GM19351 (cell line): Measurements from ENCODE around the gene DOCK7.
A peak's percentile ranks its signal among the peaks of the same experiment; 100 is the strongest.
"Not testable (repeated sequence)": the region's sequence is repeated elsewhere in the genome, so short reads cannot be mapped to it uniquely, and the experiment has no call there.

Source experiments
- ATAC-seq: cut with Tn5 transposase; IDR thresholded peaks from one replicate; pipeline ENCODE4 v1.9.1; 2021; ENCODE audit warnings: mild to moderate bottlenecking, moderate library complexity; ENCODE audit not compliant: unreplicated experiment

DOCK7 gene

GRCh38 chr1:62621907-62622306 is 66.3 kb downstream of the DOCK7 start:
- ATAC-seq: peak; percentile 99

DNA sequence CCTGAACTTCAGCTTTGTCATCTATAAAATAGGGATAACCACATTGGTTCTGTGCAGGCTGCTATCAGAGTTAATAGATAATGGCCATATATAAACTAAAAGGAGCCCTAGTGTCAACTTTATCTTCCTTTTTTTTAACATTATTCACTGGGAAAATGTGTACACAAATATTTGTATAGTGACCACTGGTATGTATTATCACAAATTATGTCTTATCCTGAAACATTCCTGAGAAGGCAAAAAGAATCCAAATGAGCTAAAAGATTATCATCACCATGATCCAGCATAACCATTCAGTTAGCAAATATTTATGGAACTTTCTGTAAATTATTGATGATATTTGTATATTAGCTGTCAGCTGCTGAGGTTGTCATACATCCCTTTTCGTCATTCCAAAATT is 74.3 kb downstream of the DOCK7 start:
- peak; percentile 12 for ATAC-seq

GRCh38 chr1:62613325-62613727 is 74.9 kb downstream of the DOCK7 start:
- ATAC-seq: peak; percentile 96

- ATAC-seq: no peak
Measured at GRCh38 chr1:62612770-62613169, 75.4 kb downstream of the DOCK7 start.

GRCh38 chr1:62610588-62610987 is 77.6 kb downstream of the DOCK7 start:
- not testable (repeated sequence) for ATAC-seq

- no peak for ATAC-seq
Measured at GRCh38 chr1:62608905-62609304, 79.3 kb downstream of the DOCK7 start.

- no peak for ATAC-seq
Measured at GRCh38 chr1:62601457-62601856, 86.7 kb downstream of the DOCK7 start.

DNA sequence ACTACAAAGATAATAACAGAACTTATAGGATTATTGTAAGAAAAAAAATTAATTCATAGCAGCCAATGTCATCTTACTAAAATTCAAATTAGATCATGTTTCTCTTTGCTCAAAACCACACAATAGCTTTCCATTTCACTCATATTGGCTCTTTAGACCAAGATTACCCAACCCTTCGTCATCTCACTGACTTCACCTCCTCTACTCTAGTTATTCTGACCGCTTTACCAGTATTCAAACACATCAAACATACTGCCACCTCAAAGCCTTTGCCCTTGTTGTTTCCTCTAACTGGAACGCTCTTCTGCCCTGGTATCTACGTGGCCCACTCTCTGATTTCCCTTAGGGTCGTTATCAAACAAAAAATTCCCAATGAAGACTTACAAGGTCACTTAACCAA is 89.1 kb downstream of the DOCK7 start:
- no peak for ATAC-seq

DNA sequence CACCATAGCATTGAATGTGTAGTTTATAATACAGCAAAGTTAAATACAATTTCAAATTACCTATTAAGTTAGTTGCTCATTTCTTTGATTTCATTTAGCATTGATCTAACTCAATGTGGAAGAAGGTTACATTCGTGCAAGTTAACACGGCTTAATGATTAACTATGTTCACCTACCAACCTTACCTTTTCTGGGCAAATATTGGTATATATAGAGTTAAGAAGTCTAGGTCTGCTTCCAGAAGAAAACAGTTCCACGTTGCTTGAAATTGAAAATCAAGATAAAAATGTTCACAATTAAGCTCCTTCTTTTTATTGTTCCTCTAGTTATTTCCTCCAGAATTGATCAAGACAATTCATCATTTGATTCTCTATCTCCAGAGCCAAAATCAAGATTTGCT is 90.9 kb downstream of the DOCK7 start, which contains the start of gene ANGPTL3:
ANGPTL3 (plus strand) TSS at position 240 of the 400 bp plus-strand sequence; CDS start at position 287, 47 bp downstream.
- no peak for ATAC-seq

GRCh38 chr1:62595647-62596046 is 92.5 kb downstream of the DOCK7 start:
- ATAC-seq: no peak

- ATAC-seq: no peak
Measured at GRCh38 chr1:62593825-62594394, 94.3 kb downstream of the DOCK7 start.

- no peak for ATAC-seq
Measured at GRCh38 chr1:62590970-62591368, 97.2 kb downstream of the DOCK7 start.

DNA sequence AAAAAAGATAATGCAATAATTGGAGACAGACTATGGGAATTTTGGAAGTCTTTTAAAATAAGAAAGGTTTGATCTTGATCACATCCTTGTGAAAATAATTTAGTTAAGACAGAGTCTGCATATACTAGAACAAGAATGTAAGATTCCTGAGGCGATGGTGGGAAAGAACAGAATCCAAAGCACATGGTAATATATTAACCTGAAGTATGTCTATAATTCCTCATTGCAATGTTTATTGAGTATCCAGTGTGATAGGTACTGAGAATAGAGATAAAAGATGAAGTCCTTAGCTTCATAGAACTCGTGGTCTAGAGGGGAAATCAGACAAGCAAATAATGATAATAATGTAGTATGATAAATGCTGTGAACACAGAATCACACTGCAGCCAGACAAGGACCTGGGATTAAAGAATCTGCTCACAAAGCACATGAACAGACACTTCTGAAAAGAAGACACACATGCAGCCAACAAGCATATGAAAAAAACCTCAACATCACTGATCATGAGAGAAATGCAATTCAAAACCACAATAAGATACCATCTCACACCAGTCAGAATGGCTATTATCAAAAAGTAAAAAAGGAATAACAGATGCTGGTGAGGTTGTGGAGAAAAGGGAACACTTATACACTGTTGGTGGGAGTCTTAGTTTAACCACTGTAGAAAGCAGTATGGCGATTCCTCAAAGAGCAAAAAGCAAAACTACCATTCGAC is 97.8 kb downstream of the DOCK7 start:
- no peak for ATAC-seq

DNA sequence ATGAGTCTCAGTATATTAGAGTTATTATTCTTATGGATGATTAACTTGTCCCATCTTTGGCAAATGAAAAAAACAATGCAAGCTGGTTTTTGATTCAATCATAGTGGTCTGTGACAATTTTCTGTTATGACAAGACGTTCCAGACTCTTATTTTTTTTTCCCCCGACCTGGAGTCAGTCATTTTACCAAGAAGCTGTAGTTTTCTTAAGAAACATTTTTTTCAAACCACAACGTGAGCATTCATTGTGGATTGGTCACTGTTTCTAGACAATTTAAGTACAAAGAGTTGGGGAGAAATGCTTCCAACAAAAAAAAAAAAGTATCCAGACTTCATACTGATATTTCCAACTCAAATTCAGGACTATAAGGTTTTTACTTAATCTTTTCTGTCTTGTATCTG is 98.9 kb downstream of the DOCK7 start:
- ATAC-seq: no peak

GRCh38 chr1:62588000-62588399 is 100.2 kb downstream of the DOCK7 start:
- ATAC-seq: no peak

- ATAC-seq: no peak
Measured at GRCh38 chr1:62585469-62586155, 102.6 kb downstream of the DOCK7 start.

GRCh38 chr1:62573675-62574074 is 114.5 kb downstream of the DOCK7 start:
- ATAC-seq: no peak

DNA sequence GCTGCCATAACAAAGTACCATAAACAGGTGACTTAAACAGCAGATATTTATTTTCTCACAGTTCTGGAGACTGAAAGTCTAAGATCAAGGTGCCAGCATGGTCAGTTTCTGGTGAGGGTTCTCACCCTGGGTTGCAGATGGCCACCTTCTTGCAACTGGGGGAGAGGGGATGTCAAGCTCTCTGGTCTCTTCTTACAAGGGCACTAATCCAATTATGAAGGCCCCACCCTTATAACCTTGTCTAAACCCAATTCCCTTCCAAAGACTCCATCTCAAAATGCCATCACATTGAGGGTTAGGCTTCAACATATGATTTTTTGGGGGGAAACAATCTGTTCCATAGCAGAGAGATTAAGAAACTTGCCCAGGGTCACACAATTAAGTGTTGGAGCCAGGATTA is 115.7 kb downstream of the DOCK7 start:
- ATAC-seq: no peak

DNA sequence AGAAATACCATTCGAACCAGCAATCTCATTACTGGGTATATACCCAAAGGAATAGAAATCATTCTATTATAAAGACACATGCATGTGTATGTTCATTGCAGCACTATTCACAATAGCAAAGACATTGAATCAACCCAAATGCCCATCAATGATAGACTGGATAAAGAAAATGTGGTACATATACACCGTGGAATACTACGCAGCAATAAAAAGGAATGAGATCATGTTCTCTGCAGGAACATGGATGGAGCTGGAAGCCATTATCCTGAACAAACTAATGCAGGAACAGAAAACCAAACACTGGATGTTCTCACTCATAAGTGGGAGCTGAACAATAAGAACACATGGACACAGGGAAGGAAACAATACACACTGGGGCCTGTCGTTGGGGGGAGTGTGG is 116.7 kb downstream of the DOCK7 start:
- ATAC-seq: not testable (repeated sequence)

- not testable (repeated sequence) for ATAC-seq
Measured at GRCh38 chr1:62567926-62568325, 120.3 kb downstream of the DOCK7 start.

- ATAC-seq: not testable (repeated sequence)
Measured at GRCh38 chr1:62567182-62567581, 121.0 kb downstream of the DOCK7 start.

DNA sequence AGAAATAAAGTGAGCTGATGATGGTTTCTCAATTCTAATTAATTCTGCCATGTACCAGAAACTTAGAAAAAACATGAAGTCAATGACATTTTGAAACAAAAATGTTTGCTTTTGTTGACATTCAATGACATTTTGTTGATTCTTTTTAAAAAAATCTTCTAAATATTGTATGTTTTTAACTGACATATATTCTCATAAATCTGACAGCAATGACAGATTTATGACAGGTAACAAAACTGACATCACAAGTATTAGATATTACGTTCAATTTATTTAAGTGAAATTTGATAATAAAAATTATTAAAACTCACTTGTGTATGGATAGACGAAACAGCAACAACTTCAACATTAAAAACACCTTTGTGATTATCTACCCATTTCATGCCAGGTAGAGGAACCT is 126.9 kb downstream of the DOCK7 start:
- no peak for ATAC-seq
